Glomerular endothelial cell (primary cell): Measurements from ENCODE around the gene HS6ST1. TPM values are rescaled to one million over a fixed set of nuclear protein-coding genes. Genes with fewer than 3 reads are reported as not detected.

Experiments used
- DNase-seq: peaks from one replicate; pipeline ENCODE4 v3.0.0-alpha.2; 2011; ENCODE audit warnings: low read depth, low spot score; ENCODE audit errors: extremely low read depth
- total RNA-seq: library from RNA; depleted of rRNA; stranded (reverse); fragments of >200 nt; gene quantifications from 2 replicates; pipeline ENCODE4 v1.2.3, GENCODE V29; 2015

HS6ST1 gene
- total RNA-seq, 1 donor from 2014 or later, result 36.7 TPM

DNA sequence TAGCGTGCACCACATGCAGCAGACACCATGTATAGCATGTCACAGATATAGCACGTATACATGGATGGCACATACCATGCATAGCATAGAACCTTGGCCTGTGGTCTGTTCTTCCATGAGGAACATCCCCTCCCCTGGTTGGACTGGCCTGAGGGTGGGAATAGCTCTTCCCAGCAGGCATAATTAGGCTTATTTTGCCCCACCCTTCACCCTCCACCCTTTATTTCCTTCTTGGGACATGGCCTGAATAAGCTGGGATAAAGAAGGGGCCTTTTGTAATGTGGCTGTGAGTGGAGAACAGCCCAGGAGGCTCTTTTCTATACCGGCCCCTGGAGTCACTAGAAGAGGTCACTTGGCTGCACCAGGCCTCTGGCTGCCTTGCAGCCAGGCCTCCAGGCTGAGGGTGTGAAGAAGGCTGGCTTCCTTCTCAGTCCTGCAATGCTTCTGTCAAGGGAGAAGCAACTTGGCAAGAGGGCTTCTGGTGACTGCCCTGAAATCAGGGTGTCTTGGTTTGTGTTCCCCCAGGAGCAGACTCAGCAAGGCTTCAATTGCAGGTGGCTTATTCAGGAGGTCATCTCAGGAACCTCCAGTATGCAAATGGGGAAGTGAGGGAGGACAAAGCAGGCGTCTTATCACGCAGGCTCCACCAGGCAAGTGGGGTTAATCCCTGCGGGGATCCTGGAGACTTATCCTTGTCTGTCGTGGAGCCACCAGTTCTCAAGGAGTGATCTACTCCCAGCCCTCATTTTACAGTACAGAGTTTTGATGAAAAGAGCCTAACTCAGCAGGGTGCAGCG lies 68.2 kb downstream of the HS6ST1 start:
- DNase-seq, result no peak

DNA sequence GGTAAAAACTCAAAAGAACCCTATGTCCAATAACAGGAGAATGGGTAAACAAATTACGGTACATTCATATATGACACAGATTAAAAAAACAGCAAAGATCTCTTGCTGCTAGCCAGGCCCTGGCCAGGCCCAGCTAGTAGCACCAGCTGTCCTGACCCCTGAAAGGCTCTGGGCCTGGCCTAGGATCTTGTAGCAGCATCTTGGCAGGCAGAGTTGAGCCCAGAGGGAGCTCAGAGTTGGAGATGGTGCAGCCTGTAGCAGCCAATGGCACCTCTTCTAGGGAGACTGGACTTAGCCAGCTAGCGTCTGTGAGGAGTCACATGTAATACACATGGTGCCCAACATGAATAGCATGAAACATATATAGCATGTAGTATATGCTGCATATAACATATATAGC lies 69.1 kb downstream of the HS6ST1 start:
- DNase-seq, result no peak

DNA sequence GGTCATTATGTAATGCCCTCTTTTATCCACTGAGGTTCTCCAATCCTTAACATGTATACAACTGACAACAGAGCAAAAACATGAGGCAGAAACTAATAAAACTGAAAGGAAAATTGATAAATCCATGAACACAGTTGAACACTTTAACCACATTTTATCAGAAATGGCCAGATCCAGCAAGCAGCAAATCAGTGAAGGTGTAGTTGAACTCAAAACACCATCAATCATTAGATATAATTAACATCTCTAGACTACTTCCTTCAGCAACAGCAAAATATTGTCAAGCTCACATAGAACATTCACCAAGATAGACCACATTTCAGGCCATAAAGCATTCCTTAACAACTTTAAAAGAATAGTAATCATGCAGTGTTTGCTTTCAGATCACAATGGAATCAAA lies 72.9 kb downstream of the HS6ST1 start:
- no peak for DNase-seq

DNA sequence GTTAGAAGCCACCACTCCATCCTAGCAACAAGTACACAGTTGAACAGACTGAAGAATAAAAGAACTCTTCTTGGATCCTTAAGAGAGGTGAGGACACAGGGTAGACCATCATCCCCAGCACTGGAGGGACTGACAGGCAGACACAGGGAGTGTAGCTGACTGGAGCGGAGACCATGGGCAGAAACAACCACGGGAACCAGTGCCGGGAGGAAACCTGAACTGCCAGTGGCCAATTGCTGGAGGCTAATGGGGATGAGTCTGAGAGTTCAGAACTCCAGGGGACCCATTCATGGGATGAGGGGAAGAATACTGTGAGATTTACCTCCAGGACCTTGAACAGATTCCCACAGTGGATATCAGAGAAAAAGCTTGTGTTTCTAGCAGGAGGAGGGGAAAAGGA lies 76.8 kb downstream of the HS6ST1 start:
- DNase-seq, result no peak

DNA sequence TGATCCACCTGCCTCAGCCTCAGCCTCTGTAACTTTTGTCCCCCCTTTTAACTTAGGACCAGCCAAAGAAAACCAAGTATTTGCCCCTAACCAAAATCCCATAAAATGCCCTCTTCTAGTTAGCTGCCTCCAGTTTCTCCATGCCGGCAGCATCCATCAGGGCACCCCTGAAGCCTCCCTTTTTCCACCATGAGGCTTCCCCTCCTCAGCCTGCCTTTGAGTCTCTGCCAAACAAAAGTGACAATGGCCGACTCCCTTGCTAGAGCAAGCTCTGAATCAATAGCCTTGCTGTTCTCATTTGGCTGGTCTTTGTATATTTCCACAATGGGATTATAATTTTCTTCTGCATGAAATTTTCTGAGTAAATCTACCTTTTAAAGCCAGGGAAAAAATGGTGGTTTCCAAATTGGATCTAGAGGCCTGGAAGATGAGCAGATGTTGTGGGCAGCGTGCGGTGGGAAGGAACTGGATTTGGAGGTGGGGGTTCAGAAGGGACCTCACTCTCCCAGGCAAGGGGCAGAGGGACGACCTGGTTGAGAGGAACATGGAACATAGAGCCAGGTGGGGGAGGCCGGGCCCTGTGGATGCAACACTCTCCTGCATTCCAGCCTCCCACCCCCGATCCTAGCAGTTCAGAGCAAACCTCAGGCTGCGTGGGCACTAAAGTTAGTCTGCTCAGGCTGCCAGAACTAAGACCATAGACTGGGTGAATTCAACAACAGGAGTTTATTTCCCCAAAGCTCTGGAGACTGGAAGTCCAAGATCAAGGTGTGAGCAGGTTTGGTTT lies 80.6 kb downstream of the HS6ST1 start:
- no peak for DNase-seq

DNA sequence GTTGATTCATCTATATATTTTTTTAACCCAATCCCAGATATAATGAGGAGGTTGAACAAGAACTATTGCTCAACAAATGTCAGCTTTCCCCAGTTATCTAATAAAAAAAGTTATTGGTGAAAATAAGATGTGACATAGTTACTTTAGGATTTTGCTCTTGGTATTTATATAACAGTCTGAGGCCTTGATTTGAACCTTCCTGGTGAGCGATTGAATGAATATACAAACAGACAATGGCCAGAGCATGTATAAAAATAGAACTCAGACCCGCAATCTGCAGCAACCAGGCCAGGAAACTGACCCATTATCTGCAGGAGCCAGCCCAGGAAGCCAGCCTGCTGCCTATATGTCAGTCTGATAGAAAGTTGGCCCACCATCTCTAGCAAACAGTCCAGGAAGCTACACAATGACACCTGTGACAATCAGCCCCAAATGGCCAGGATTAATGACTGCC lies 81.6 kb downstream of the HS6ST1 start:
- DNase-seq, result no peak

DNA sequence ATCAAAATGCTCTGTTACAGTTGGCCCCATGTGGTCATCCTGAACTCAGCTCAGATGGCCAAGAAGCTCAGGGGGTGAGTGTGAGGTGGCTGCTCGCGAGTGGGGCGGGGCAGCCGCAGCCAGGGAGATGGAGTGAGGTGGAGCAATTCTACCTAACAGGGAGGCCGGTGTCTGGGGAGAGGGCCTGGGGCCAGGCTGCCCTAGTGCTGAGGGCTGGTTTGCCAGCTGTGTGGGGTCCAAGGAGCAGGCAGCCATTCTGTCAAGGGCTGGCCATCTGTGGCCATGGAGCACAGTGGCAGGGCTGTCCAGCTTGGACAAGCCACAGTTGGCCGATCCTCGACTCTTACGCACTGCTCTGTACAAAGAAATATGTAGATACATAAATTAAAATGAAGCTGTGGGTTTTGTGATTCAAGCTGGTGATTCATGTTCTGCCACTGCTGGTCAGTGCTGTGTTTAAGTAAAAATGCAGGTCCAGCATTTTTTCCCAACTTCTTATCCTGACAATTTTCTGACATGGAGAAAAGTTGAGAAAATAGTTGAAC lies 82.1 kb downstream of the HS6ST1 start:
- no peak for DNase-seq

DNA sequence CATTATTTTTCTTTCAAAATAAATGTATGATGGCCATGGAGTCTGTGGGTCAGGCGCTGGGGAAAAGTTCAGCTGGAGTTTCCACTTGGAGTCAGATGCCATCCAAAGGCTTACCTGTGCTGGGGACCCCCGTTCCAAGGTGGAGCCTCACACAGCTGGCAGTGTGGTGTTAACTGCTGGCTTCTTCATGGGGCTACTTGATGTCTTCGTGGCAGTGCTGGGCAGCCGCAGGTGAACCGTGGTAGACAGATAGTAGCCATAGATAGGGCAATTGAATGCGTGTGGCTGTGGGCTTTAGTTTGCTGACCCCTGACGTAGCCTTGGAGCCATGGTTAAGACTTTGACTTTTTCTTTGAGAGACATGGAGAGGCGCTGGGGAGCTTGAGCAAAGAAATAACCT lies 83.1 kb downstream of the HS6ST1 start:
- DNase-seq, result no peak

DNA sequence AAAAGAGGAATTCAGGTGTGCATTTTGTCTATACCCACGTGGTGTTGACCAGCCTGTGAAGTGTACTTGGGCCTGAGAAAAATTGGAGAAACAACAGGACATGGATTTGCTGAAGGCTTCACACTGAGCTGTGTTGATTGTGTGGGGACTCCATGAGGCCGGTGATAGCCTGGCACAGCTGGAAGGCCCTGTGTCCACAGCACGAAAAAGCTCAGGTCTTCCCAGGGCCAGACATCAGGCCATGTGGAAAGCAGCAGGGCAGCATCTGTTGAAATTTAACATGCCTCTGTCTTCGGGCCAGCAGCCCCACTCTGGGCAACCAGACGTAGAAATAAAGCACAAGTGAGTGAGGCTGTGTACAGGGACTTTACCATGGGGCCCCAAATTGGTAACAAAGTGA lies 84.1 kb downstream of the HS6ST1 start:
- no peak for DNase-seq

DNA sequence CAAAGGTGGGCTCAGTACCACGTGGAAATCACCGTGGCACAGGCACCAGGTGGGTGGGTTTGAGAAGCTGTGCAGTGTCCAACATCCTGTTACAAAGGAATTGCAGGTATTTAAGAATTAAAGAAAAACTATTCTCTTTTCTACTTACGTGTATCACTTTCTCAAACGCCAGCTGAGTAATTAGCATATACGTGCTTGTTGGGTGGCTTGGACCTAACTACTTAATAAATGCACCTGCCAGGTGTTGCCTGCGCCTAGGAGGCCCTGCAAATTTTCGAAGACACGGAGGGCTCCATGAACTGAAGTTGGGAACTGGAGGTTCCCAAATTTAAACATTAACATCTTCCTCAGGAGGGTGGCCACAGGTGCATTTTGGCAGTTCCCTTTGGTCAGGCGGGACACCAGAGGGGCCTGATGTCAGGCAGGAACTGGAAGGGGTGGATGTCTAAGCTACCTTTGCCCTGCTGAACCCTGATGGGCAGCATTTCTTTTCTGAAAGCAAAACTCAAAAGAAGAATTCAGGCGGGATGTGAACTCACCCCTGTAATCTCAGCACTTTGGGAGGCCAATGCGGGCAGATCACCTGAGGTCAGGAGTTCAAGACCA lies 84.8 kb downstream of the HS6ST1 start:
- no peak for DNase-seq

DNA sequence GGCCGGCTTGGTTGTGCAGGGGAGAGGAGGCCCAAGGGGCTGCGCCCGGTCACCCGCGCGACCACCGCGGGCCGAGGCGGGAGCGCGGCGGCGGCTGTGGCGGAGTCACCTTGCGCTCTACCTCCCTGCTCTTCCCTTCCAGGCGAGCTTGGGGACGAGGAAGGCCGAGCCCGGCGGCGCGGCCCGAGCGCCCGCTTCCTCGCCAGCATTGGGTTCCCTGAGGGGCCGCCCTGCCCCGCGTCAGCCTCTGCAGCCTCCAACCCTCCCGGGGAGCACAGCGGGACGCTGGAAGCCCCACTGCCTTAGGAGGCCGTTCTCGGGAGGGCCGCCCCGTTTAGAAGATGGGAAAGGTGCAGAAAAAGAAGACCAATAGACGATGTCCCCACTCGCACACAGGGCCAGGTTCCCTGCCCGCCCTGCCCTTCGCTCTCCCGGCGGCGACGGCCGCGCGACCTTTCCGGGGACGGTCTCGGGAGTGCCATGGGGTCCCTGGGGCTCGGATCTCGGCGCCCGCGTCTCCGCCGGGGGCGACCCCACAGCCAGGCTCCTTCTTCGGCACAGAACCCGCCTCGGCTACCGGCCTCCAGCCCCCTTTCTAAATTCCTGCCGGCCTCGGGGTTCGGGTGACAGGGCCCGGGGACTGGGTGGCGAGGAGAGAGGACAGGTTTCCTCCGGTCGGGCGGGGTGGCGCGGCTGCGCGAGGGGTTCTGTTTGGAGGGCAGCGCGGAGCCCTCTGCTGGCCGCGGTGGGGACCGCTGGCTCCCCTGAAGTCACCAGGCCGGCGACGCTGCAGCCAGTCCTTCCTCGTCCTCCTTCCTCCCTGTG lies 85.5 kb downstream of the HS6ST1 start:
- DNase-seq, result peak; percentile 12

DNA sequence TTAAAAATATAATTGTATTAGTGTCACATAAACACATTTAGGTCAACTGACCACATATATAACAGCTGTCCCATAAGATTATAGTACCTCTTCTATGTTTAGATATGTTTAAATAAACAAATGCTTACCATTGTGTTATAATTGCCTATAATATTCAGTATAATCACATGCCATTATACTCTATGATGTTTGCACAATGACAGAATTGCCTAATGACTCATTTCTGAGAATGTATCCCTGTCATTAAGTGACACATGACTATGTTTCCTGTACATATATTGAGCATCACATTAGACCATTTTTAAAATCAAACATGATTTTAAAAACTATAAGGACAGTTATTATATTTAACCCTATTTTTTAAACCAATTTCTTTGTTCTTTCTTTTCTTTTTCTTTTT lies 89.8 kb downstream of the HS6ST1 start:
- DNase-seq, result no peak

DNA sequence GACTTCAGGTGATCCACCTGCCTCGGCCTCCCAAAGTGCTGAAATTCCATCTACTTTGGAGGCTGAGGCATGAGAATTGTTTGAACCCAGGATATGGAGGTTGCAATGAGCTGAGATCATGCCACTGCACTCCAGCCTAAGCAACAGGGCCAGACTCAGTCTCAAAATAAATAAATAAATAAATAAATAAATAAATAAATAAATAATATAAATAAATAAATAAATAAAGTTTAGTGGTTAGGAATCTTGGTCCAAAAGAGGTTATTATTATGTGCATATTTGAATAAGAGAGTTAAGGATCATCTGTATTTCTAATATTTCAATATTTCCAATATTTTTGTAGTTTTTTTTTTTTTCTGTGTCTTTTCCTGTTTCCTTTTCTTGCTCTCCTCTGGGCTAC lies 90.8 kb downstream of the HS6ST1 start:
- DNase-seq, result no peak

DNA sequence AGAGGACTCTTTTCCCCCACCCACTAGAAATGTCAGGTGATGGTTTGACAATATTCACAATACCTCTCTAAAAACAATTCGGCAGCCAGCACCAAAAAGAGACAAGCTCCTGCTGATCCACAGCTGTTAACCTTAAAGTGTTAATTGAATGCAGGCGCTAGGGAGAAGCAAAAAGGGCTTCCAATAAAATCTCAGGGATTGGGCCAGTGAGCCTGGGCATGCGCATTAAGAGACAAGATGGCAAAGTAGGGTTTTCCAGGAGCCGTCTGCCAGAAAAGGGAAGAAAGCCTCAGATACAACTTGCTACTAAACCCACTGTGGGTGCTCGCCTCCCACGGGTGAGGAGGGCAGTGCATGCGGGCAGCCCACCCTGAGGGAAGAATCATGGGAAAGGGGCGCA lies 98.8 kb downstream of the HS6ST1 start:
- no peak for DNase-seq

DNA sequence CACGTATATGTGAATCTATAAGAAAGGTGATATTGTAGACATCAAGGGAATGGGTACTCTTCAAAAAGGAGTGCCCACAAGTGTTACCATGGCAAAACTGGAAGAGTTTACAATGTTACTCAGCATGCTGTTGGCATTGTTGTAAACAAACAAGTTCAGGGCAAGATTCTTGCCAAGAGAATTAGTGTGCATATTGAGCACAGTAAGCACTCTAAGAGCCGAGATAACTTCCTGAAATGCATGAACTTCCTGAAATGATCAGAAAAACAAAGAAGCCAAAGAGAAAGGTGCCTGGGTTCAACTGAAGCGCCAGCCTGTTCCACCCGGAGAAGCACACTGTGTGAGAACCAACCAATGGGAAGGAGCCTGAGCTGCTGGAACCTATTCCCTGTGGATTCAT lies 101.0 kb downstream of the HS6ST1 start:
- no peak for DNase-seq

DNA sequence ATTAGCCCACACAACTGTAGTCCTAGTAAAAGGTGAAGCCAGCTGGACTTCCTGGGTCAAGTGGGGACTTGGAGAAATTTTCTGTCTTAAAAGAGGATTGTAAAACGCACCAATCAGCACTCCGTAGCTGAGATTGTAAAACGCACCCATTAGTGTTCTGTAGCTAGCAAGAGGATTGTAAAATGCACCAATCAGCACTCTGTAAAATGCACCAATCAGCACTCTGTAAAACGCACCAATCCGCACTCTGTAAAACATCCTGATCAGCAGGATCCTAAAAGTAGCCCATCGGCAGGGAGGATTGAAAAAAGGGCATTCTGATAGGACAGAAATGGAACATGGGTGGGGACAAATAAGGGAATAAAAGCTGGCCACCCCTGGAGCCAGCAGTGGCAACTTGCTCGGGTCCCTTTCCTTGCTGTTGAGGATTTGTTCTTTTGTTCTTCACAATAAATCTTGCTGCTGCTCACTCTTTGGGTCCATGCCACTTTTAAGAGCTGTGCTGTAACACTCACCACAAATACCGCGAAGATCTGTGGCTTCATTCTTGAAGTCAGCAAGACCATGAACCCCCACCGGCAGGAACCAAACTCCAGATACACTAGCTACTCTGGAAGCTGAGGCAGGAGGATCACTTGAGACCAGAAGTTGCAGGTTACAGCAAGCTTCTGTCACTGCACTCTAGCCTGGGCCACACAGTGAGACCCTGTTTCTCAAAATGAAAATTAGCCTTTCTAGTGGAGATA lies 102.6 kb downstream of the HS6ST1 start:
- DNase-seq, result no peak
